ENCODE measurements around the gene ZNF516. TPM values are rescaled to one million over a fixed set of nuclear protein-coding genes. Genes with fewer than 3 reads are reported as not detected.

The ZNF516 gene
- total RNA-seq, 1 donor from 2014 or later = 83.2 TPM

DNA sequence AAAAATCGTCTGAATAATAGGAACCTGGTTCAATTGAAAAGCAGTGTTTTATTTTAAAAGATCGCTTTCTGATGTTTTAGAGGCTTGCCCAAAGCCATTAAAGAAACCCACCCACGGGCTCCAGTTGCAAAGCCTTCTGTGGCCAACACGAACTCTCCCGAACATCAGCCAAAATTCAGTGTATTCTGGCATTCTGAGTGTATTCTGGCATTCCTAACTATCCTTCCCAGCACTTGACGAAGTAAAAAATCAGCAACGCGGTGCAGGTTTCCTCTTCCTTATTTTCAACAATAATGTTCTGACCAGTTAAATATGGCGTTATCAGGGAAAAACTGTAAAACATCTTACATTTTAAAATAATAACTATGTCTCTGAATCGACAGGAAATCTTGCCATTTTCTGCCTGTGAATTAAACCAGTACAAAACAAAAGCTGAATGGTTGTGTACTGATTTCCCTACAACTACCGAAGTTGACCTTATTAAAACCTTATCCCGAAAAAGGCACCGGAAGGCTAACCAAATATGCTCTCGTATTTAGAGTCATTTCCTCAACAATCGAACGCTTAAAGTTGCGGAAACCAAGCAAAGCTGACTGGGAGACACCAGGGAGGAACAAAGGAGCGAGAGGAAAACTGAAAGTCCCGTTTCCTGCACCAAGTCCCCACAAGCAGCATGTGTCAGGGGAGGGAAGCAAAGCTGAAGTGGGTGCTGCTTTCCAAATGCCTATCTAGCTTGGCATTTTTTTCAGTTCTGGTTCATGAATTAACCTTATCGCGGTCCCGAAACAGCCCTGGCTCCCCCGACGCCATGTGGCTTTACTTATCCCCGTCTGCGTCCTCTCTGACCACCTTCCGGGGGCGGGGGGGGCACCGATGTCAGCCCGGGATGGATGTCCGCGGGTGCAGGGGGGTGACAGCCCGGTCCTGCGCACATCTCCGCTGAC, 44.3 kb downstream of the ZNF516 start:
- Mint-ChIP-seq H3K9me3 (ENCODE audit: unreplicated experiment) (no peaks in the 10 kb centered on the region), H3K27ac (ENCODE audit: unreplicated experiment) (peak overlapping the region; percentile 96), H3K27me3 (ENCODE audit: unreplicated experiment) (peaks cover 11% of the 10 kb centered on the region), H3K4me1 (ENCODE audit: unreplicated experiment) (peaks cover 89% of the 10 kb centered on the region), H3K4me3 (ENCODE audit: unreplicated experiment) (peak overlapping the region; percentile 49), H3K36me3 (ENCODE audit: low read depth, unreplicated experiment) (peaks cover 4% of the 10 kb centered on the region)
- DNase-seq (ENCODE audit: low spot score) = peak; percentile 45
- TF ChIP-seq, protein P1, sequence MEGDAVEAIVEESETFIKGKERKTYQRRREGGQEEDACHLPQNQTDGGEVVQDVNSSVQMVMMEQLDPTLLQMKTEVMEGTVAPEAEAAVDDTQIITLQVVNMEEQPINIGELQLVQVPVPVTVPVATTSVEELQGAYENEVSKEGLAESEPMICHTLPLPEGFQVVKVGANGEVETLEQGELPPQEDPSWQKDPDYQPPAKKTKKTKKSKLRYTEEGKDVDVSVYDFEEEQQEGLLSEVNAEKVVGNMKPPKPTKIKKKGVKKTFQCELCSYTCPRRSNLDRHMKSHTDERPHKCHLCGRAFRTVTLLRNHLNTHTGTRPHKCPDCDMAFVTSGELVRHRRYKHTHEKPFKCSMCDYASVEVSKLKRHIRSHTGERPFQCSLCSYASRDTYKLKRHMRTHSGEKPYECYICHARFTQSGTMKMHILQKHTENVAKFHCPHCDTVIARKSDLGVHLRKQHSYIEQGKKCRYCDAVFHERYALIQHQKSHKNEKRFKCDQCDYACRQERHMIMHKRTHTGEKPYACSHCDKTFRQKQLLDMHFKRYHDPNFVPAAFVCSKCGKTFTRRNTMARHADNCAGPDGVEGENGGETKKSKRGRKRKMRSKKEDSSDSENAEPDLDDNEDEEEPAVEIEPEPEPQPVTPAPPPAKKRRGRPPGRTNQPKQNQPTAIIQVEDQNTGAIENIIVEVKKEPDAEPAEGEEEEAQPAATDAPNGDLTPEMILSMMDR (IDR thresholded peaks at IDR 0.05; ENCODE audit: unreplicated experiment) = no peak

DNA sequence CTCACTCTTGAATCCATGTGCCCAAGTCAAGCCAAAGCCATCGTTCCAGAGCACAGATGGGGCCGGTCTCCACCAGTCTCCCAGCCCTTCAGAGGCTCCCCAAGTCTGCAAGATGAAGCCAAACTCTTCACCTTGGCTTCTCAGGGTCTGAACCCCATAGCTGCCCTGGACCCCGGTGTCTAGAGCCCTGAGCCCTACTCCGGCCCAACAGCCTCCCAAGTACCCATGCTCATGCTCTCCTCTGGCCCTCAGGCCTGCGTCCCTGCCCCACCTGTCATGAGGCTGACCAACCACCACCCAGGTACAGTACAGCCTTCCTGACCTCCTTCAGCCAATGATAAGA, 46.0 kb downstream of the ZNF516 start:
- H3K9me3 Mint-ChIP-seq (ENCODE audit: unreplicated experiment) = no peaks in the 10 kb centered on the region
- H3K4me3 Mint-ChIP-seq (ENCODE audit: unreplicated experiment) = no peak overlapping the region
- peaks cover 13% of the 10 kb centered on the region for H3K27me3 Mint-ChIP-seq (ENCODE audit: unreplicated experiment)
- DNase-seq (ENCODE audit: low spot score) = no peak
- H3K4me1 Mint-ChIP-seq (ENCODE audit: unreplicated experiment) = peaks cover 84% of the 10 kb centered on the region
- TF ChIP-seq, protein P1 (IDR thresholded peaks at IDR 0.05; ENCODE audit: unreplicated experiment) = no peak
- peaks cover 4% of the 10 kb centered on the region for H3K36me3 Mint-ChIP-seq (ENCODE audit: low read depth, unreplicated experiment)
- H3K27ac Mint-ChIP-seq (ENCODE audit: unreplicated experiment) = no peak overlapping the region

DNA sequence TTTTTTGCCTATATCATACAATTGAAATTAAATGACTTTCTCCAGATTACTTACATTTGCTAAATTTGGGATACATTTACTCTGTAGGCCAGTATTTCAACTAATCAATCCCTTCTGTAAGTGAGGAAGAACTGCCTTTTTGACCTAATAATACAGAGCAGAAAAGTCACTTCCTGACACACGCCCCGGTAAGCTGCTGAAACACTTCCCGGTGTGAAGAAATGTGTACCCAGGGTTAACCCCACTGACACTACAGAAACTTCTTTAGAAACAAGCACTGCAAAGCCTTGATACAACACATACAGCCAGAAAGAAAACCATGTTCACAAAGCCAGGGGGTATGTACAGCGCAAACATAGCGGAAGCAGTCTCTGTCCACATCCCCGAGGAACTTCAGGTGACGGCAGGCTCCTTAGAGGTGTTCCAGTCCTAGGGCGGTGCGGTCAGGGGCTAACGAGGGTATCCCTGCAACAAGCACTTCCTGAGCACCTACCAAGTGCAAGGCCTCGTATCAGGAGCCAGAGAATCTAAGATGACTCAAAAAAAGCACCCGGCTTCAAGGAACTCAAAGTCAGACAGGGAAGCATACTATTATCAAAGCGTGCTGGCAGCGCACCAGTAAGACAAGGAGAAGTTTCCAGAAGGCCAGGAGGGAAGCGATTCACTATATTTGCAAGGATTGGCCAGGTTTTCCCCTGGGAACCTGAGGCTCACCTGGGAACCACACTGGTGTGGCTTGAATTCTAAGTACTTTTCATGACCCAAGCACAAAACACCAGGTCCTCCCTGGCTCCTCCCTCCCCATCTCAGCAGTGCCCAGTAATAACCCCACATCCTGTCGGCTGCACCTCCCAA, 46.6 kb downstream of the ZNF516 start:
- Mint-ChIP-seq H3K9me3 (ENCODE audit: unreplicated experiment) (no peaks in the 10 kb centered on the region), H3K27ac (ENCODE audit: unreplicated experiment) (peak overlapping the region; percentile 87), H3K27me3 (ENCODE audit: unreplicated experiment) (peaks cover 13% of the 10 kb centered on the region), H3K4me3 (ENCODE audit: unreplicated experiment) (peak overlapping the region; percentile 57), H3K4me1 (ENCODE audit: unreplicated experiment) (peaks cover 82% of the 10 kb centered on the region), H3K36me3 (ENCODE audit: low read depth, unreplicated experiment) (peaks cover 4% of the 10 kb centered on the region)
- TF ChIP-seq, protein P1 (IDR thresholded peaks at IDR 0.05; ENCODE audit: unreplicated experiment) = no peak
- DNase-seq (ENCODE audit: low spot score) = no peak

DNA sequence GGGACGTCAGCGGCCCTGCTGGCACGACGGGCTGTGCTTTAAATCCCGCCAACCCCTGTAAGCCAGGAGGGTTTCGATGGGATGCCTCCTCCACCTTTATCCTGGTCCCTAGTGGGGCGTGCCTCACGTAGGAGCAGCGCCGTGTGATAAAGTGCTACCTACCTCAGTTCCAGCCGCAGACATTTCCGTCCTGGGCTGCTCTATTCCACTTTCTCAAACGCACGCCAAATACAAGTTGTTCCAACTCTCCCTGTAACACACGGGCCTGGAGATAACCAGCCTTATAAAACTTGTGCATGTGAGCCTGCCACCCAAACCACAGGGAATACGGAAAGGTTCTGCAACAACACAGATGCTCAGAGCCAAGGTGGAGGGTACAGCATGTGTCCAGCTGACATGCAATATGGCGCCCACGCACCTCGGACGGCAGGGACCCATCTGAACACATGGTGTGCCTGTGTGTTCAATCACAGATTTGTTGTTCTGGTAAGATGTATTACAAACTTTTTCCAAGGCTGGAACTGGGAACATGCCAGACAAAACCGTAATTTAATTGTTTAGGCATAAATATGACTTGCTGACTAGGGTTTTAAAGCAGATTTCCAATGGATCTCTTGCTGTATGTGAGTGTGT, 47.7 kb downstream of the ZNF516 start:
- TF ChIP-seq, protein P1 (IDR thresholded peaks at IDR 0.05; ENCODE audit: unreplicated experiment) = no peak
- Mint-ChIP-seq H3K4me1 (ENCODE audit: unreplicated experiment) (peaks cover 73% of the 10 kb centered on the region), H3K9me3 (ENCODE audit: unreplicated experiment) (no peaks in the 10 kb centered on the region), H3K36me3 (ENCODE audit: low read depth, unreplicated experiment) (peaks cover 5% of the 10 kb centered on the region), H3K27me3 (ENCODE audit: unreplicated experiment) (peaks cover 13% of the 10 kb centered on the region), H3K27ac (ENCODE audit: unreplicated experiment) (peak overlapping the region; percentile 38), H3K4me3 (ENCODE audit: unreplicated experiment) (no peak overlapping the region)
- DNase-seq (ENCODE audit: low spot score) = no peak
